ENCODE data around the gene GOLGA8K. TPM values are rescaled to one million over a fixed set of nuclear protein-coding genes. Genes with fewer than 3 reads are reported as not detected.

Gene GOLGA8K
- total RNA-seq, result 0.32 TPM in 1 of 2 replicates, not detected in the other

GRCh38 chr15:32403192-32403591 is at the start of gene GOLGA8K:
GOLGA8K (minus strand) TSS chr15:32403292; CDS start chr15:32403194, 98 bp downstream.

Small RNA genes within 50 kb of the gene (small RNA-seq; reads per million reads assigned to genes)
- gene RF00096 (not detected), gene RN7SL185P (not detected), gene RN7SL539P (not detected)

Other genes with a start within 250 kb of the GOLGA8K start
- 0.97 and 2.7 TPM in 2 replicates for gene GOLGA8O, start 52.3 kb upstream of the GOLGA8K start, total RNA-seq
- 3.3 and 14.1 TPM in 2 replicates for gene GOLGA8N, start 190.2 kb upstream of the GOLGA8K start, total RNA-seq
- 7.2 and 15.1 TPM in 2 replicates for gene ARHGAP11A, start 212.2 kb upstream of the GOLGA8K start, total RNA-seq
- gene SCG5, start 238.4 kb upstream of the GOLGA8K start, total RNA-seq, result 7.8 and 11.8 TPM in 2 replicates

Data from hair follicle dermal papilla cell (primary cell).